Activated naive CD4-positive, alpha-beta T cell treated with anti-CD3 and anti-CD28 coated beads, Interleukin-2, amount 50 U/mL, for 16 hours (primary cell): ENCODE results near the gene KRTAP1-4.
"Not testable (repeated sequence)": the region's sequence is repeated elsewhere in the genome, so short reads cannot be mapped to it uniquely, and the experiment has no call there.

Experiments used
- DNase-seq: peaks from one replicate; pipeline ENCODE4 v3.0.0-alpha.2; 2020

Gene KRTAP1-4

GRCh38 chr17:41046735-41047465, 16.9 kb upstream of the KRTAP1-4 start, which contains the start of gene KRTAP2-1:
Gene KRTAP2-1 (minus strand): TSS chr17:41047316. CDS start chr17:41047267, 49 bp downstream.
- DNase-seq = not testable (repeated sequence)

GRCh38 chr17:41042953-41043352, 13.0 kb upstream of the KRTAP1-4 start:
- DNase-seq = no peak

GRCh38 chr17:41040783-41041571, 11.0 kb upstream of the KRTAP1-4 start, which contains the start of gene KRTAP1-1:
Gene KRTAP1-1 (minus strand): TSS chr17:41041450. CDS start chr17:41041397, 53 bp downstream.
- DNase-seq = not testable (repeated sequence)

GRCh38 chr17:41037853-41038350, 7.9 kb upstream of the KRTAP1-4 start:
- DNase-seq = no peak

- DNase-seq = not testable (repeated sequence)
Measured at GRCh38 chr17:41034346-41034935, 4.4 kb upstream of the KRTAP1-4 start, which contains the start of gene KRTAP1-3. Gene KRTAP1-3 (minus strand): TSS chr17:41034874. CDS start chr17:41034821, 53 bp downstream.

GRCh38 chr17:41026715-41027471, 3.1 kb downstream of the KRTAP1-4 start, which contains the start of gene KRTAP1-5:
Gene KRTAP1-5 (minus strand): TSS chr17:41027208. CDS start chr17:41027155, 53 bp downstream.
- DNase-seq = no peak

GRCh38 chr17:41024697-41025096, 5.3 kb downstream of the KRTAP1-4 start:
- no peak for DNase-seq

GRCh38 chr17:41020336-41020735, 9.7 kb downstream of the KRTAP1-4 start:
- DNase-seq = no peak

- DNase-seq = no peak
Measured at GRCh38 chr17:41019415-41019814, 10.6 kb downstream of the KRTAP1-4 start.

- DNase-seq = no peak
Measured at GRCh38 chr17:41018541-41018940, 11.5 kb downstream of the KRTAP1-4 start.

GRCh38 chr17:41016578-41017215, 13.3 kb downstream of the KRTAP1-4 start:
- DNase-seq = no peak

GRCh38 chr17:41015454-41015853, 14.5 kb downstream of the KRTAP1-4 start:
- DNase-seq = no peak

GRCh38 chr17:41013606-41014005, 16.4 kb downstream of the KRTAP1-4 start:
- no peak for DNase-seq

GRCh38 chr17:41013181-41013580, 16.8 kb downstream of the KRTAP1-4 start:
- DNase-seq = no peak

GRCh38 chr17:41012326-41013120, 17.5 kb downstream of the KRTAP1-4 start:
- DNase-seq = no peak

GRCh38 chr17:41010441-41010840, 19.6 kb downstream of the KRTAP1-4 start:
- no peak for DNase-seq

- DNase-seq = no peak
Measured at GRCh38 chr17:41009936-41010335, 20.1 kb downstream of the KRTAP1-4 start.

- DNase-seq = no peak
Measured at GRCh38 chr17:41009301-41009760, 20.7 kb downstream of the KRTAP1-4 start.

GRCh38 chr17:41008811-41009210, 21.2 kb downstream of the KRTAP1-4 start, which contains the start of gene KRTAP3-1:
Gene KRTAP3-1 (minus strand): TSS chr17:41009128. CDS start chr17:41009074, 54 bp downstream.
- no peak for DNase-seq

GRCh38 chr17:41004397-41004796, 25.6 kb downstream of the KRTAP1-4 start:
- no peak for DNase-seq

GRCh38 chr17:41003926-41004325, 26.1 kb downstream of the KRTAP1-4 start:
- DNase-seq = no peak
